GM19438 (cell line): Measurements from ENCODE around the gene KRTAP10-6.
"Not testable (repeated sequence)": the region's sequence is repeated elsewhere in the genome, so short reads cannot be mapped to it uniquely, and the experiment has no call there.

Experiments
- ATAC-seq: cut with Tn5 transposase; IDR thresholded peaks from one replicate; pipeline ENCODE4 v1.9.1; 2021; ENCODE audit warnings: low read depth; ENCODE audit not compliant: unreplicated experiment

Gene KRTAP10-6

GRCh38 chr21:44618504-44618903 is 26.2 kb upstream of the KRTAP10-6 start:
- no peak for ATAC-seq

- no peak for ATAC-seq
These were observed 24.8 kb upstream of the KRTAP10-6 start for GRCh38 chr21:44617071-44617501.

DNA sequence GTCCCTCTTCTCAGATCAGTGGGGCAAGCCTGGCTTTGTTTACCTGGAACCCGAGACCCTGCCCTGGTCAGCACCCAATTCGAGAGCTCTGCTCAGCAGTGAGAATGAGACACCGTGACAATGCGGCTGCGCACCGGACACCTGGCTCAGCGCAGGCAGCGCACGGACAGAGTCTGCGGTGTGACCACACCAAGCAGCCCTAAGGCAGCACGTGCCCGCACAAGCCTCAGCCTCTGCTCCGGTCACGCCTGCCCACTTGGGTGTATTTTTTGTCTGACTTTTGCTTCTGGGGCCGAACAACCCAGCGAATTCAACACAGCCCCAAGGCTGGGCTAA is 24.3 kb upstream of the KRTAP10-6 start:
- ATAC-seq: no peak

DNA sequence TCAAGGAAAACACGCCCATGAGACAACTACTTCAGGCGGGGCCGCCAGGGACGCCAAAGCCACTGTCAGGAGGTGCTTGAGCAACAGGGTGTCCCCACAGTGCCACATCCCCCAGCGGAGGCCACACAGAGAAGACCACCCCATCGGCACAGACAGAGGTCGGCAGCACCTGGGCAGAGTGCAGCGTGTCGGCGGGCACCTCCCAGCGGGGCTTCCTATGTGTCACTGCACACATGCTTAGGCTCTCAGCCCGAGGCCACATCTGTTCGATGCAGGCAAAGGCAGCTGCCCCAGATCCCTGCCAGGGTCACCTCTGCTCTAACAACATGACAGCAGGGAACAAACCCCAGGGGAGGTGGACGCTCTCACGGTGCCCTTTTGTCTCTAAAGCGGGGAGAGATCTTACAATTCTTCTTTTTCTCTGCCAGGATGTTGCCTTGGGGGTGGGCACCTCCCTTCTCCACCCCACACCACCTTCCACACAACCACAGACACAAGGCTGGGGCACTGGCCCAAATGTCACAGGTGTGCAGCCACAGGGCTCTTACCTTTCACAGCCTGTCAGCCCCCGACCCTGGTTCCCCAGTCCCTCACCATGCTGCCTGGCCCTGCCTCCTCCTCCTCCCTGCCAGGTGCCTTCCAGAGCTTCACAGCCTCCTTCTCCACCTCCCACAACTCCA is 23.7 kb upstream of the KRTAP10-6 start:
- no peak for ATAC-seq

- ATAC-seq: no peak
These were observed 23.2 kb upstream of the KRTAP10-6 start for GRCh38 chr21:44615466-44615865.

GRCh38 chr21:44614961-44615391 is 22.7 kb upstream of the KRTAP10-6 start:
- ATAC-seq: no peak

DNA sequence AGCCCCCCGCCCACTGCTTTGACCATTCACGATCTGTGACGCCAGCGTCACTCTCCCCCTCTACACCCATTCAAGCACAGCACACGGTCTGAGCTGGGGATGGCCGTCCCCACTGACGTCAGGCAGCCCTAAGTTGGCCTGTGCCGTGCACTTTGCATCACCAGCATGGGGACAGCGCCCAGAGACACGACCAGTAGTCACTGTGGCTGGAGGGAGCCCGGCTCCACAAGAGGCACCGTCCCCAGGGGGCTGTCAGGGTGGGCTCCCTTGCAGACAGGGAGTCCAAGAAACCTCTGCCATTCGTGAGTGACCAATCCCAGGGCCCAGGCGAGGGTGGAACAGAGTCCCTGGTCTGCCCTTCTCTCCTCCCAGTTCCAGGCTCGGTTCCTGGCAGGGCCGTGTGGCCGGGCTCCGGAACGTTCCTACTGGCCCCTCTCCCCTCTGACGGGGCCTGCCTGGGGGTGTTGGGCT is 21.9 kb upstream of the KRTAP10-6 start:
- no peak for ATAC-seq

DNA sequence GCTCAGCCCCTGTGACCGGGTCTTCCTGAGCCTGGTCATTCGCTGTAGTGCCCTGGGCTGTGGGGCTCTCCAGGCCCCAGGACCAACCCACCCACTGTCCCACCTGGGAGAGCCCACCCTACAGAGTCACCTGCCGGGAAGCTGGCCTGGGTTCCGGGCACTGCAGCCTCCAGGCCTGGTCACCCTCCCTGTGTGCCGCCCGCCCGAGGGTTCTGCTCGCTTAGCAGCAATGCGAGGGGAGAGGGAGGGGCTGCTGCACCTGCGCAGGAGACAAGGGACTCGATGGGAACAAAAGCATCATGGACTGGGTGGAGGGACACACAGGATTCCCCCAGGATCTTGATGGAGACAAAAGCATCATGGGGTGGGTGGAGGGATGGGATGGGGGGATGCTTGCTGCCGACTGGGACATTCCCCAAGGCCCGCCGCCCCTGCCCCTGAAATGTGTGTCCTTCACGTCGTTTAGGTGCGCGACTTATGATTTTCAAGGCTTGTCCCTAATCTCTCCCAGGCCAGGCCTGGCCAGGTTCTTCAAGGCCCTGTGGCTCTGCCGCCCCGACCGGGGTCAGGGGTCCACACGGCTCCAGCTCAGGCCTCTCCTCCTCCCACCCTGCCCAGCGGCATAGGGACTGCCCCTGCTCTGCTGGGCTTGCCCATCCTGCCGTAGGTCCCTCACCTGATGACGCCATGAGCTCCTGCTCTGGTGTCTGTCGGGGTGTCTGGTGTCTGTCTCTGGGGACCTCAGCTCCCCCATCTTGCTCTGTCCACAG is 21.3 kb upstream of the KRTAP10-6 start:
- ATAC-seq: no peak

GRCh38 chr21:44612669-44613229 is 20.4 kb upstream of the KRTAP10-6 start:
- ATAC-seq: no peak

- no peak for ATAC-seq
These were observed 19.8 kb upstream of the KRTAP10-6 start, which contains the start of gene KRTAP10-8 for GRCh38 chr21:44612029-44612486. Gene KRTAP10-8, plus strand, starts transcription at chr21:44612079. Its CDS starts 22 bp downstream, at chr21:44612101.

GRCh38 chr21:44611551-44611950 is 19.2 kb upstream of the KRTAP10-6 start:
- no peak for ATAC-seq

DNA sequence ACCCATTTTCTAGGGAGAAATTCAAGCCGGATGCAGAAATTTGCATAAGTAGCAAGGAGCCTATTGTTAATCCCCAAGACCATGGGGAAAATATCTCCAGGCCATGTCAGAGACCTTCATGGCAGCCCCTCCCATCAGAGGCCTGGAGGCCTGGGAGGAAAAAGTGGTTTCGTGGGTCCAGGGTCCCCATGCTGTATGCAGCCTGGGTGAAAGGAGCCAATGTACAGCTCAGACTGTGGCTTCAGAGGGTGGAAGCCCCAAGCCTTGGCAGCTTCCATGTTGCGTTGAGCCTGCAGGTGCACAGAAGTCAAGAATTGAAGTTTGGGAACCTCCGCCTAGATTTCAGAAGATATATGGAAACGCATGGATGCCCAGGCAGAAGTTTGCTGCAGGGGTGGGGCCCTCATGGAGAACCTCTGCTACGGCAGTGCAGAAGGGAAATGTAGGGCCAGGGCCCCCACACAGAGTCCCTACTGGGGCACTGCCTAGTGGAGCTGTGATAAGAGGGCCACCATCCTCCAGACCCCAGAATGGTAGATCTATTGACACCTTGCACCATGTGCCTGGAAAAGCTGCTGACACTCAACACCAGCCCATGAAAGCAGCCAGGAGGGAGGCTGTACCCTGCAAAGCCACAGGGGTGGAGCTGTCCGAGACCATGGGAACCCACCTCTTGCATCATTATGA is 18.0 kb upstream of the KRTAP10-6 start:
- ATAC-seq: not testable (repeated sequence)

GRCh38 chr21:44609193-44609592 is 16.9 kb upstream of the KRTAP10-6 start:
- ATAC-seq: no peak

DNA sequence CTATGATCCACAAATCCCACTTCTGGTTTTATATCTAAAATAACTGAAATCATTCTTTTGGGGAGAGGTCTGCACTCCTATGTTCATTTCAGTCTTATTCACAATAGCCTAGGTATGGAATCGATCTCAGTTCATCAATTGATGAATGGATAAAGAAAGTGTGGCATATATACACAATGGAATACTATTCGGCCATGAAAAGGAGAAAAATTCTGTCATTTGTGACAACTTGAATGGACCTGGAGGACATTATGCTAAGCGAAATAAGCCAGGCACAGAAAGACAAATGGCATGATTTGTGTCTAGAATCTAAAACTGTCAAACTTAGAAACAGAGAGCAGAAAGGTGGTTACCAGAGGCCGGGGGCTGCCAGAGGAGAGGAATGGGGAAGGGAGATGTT is 14.2 kb upstream of the KRTAP10-6 start:
- ATAC-seq: no peak

DNA sequence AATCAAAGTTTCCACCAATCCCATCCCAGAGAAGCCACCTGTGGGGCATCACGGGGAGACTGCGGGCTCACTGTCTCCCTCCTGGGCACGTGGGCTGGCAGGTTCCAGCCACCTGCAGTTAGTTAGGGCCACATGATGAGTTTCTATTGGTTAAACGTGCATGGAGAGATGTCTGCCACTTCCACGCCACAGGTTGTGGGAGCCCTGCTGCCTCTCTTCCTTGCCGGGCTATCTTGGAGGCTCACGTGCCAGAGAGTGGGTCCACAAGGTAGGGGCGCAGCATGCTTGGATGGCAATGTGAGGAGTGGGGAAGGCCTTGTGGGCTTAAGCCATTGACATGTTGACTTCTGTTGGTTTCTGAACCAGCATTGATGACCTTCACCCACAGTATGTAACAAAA is 11.6 kb upstream of the KRTAP10-6 start:
- ATAC-seq: no peak

DNA sequence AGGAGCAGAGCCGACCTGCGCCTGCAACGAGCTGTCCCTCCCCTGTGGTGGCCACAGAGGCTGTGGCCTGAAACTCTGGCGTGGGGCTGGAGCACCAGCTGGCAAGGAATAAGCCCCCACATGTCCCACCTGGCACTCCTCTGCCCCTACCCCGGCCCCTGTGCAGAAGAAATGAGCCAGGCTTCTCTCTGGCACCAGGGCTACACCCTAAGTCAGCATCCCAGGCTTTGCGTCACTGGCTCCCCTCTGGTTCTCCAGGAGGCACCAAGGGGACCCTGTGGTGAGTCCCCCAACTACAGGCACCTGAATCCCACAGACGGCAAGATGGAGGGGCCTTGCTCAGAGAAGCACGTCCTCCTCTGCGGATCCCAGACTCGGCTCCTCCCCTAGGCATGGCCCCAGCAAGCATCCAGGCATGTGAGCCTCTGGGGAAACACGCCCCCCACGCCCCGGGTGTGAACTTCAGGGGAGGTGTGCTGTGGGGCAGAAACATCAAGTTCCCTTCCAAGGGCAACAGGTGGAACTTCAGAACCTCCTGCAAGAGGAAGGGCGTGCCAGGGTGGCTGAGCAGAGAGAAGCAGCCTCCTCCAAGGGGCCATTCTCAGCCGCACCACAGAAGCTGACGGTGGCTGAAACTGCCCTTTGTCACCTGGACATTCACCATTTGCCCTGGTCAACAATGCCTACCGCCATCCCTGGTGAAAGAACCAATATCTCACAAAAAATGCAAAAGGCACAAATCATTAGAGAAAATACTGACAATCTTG is 11.0 kb upstream of the KRTAP10-6 start:
- no peak for ATAC-seq

GRCh38 chr21:44602463-44602850 is 10.2 kb upstream of the KRTAP10-6 start:
- no peak for ATAC-seq

GRCh38 chr21:44601596-44602462 is 9.5 kb upstream of the KRTAP10-6 start:
- no peak for ATAC-seq

DNA sequence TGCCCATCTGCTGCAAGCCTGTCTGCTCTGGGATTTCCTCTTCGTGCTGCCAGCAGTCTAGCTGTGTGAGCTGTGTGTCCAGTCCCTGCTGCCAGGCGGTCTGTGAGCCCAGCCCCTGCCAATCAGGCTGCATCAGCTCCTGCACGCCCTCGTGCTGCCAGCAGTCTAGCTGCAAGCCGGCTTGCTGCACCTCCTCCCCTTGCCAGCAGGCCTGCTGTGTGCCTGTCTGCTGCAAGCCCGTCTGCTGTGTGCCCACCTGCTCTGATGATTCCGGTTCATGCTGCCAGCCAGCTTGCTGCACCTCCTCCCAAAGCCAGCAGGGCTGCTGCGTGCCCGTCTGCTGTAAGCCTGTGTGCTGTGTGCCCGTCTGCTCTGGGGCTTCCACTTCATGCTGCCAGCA is 8.8 kb upstream of the KRTAP10-6 start:
- ATAC-seq: not testable (repeated sequence)
